Lung microvascular endothelial cell (primary cell): Measurements from ENCODE around the gene RNF133. TPM values are rescaled to one million over a fixed set of nuclear protein-coding genes. Genes with fewer than 3 reads are reported as not detected.
"Not testable (repeated sequence)": the region's sequence is repeated elsewhere in the genome, so short reads cannot be mapped to it uniquely, and the experiment has no call there.

ENCODE experiments used
- DNase-seq, 2 donors: peaks; one replicate each; pipeline versions ENCODE4 v3.0.0 to v3.0.0-alpha.2; 2010; ENCODE audit warnings: low read depth in 2 of 2
- total RNA-seq: library from RNA; depleted of rRNA; stranded (reverse); fragments of >200 nt; gene quantifications from 2 replicates; pipeline ENCODE4 v1.2.1, GENCODE V29; 2014

Gene RNF133
- total RNA-seq, 1 donor from 2014 or later, result 0.60 TPM

GRCh38 chr7:122689346-122690109 is 9.4 kb downstream of the RNF133 start:
- no peak for DNase-seq

- peak in 1 of 2 donors; percentile 27 for DNase-seq
Observed at GRCh38 chr7:122688400-122688998, 10.4 kb downstream of the RNF133 start.

- DNase-seq, result no peak
Observed at GRCh38 chr7:122686360-122686878, 12.5 kb downstream of the RNF133 start.

GRCh38 chr7:122684504-122684903 is 14.4 kb downstream of the RNF133 start:
- no peak for DNase-seq

- DNase-seq, result no peak
Observed at GRCh38 chr7:122682815-122683550, 15.9 kb downstream of the RNF133 start.

GRCh38 chr7:122681186-122681585 is 17.7 kb downstream of the RNF133 start:
- not testable (repeated sequence) for DNase-seq

- DNase-seq, result no peak
Observed at GRCh38 chr7:122679813-122680212, 19.1 kb downstream of the RNF133 start.

GRCh38 chr7:122679269-122679709 is 19.6 kb downstream of the RNF133 start:
- not testable (repeated sequence) for DNase-seq

GRCh38 chr7:122677149-122677548 is 21.8 kb downstream of the RNF133 start:
- DNase-seq, result no peak

GRCh38 chr7:122676466-122676865 is 22.5 kb downstream of the RNF133 start:
- DNase-seq, result peak in 1 of 2 donors; percentile 48

- DNase-seq, result no peak
Observed at GRCh38 chr7:122675621-122676020, 23.3 kb downstream of the RNF133 start.

- DNase-seq, result no peak
Observed at GRCh38 chr7:122675011-122675410, 23.9 kb downstream of the RNF133 start.

GRCh38 chr7:122674502-122674901 is 24.4 kb downstream of the RNF133 start:
- peak; percentile 19 to 26 for DNase-seq

- no peak for DNase-seq
Observed at GRCh38 chr7:122673951-122674350, 25.0 kb downstream of the RNF133 start.

- DNase-seq, result no peak
Observed at GRCh38 chr7:122672536-122672935, 26.4 kb downstream of the RNF133 start.

- no peak for DNase-seq
Observed at GRCh38 chr7:122663733-122664132, 35.2 kb downstream of the RNF133 start.

GRCh38 chr7:122658856-122659255 is 40.1 kb downstream of the RNF133 start:
- no peak for DNase-seq

- peak in 1 of 2 donors; percentile 4 for DNase-seq
Observed at GRCh38 chr7:122653685-122654084, 45.2 kb downstream of the RNF133 start.

GRCh38 chr7:122652876-122653275 is 46.0 kb downstream of the RNF133 start:
- DNase-seq, result peak; percentile 79 to 92

- no peak for DNase-seq
Observed at GRCh38 chr7:122651451-122651850, 47.5 kb downstream of the RNF133 start.
